Vagina (tissue), 2 donors: ENCODE results near the gene MTHFSD.

Experiments
- CTCF ChIP-seq, 3 experiments: fragments of 450-650 bp in 2 of 3; fragments of 200-600 bp in 1 of 3; sonication (generic) in 1 of 3; IDR thresholded peaks; one replicate each; pipeline ENCODE4 v1.5.1; 2017 to 2019; ENCODE audit warnings: antibody characterized with exemption in 3 of 3, mild to moderate bottlenecking in 2 of 3, moderate library complexity in 2 of 3
- POLR2A ChIP-seq, 2 donors: fragments of 450-650 bp; IDR thresholded peaks; one replicate each; pipeline ENCODE4 v1.6.1; 2017; ENCODE audit warnings: antibody characterized with exemption in 2 of 2, mild to moderate bottlenecking in 2 of 2, moderate library complexity in 2 of 2
- POLR2AphosphoS5 ChIP-seq, 2 donors: sonication (generic); formaldehyde crosslinking; IDR thresholded peaks; one replicate each; pipeline ENCODE4 v1.9.0; 2017; ENCODE audit warnings: antibody characterized with exemption in 2 of 2, mild to moderate bottlenecking in 2 of 2, low read depth in 1 of 2; ENCODE audit not compliant: insufficient read depth in 1 of 2

GRCh38 chr16:86577314-86577971 lies 22.4 kb upstream of the MTHFSD start:
- TF ChIP-seq CTCF (IDR thresholded peaks at IDR 0.05): no peak
- TF ChIP-seq POLR2A (IDR thresholded peaks at IDR 0.05): no peak
- TF ChIP-seq POLR2AphosphoS5 (IDR thresholded peaks at IDR 0.05; ENCODE audit: insufficient read depth in 1 of 2, low read depth in 1 of 2): no peak
